Stimulated activated CD8-positive, alpha-beta memory T cell treated with anti-CD3 and anti-CD28 coated beads, Interleukin-7, amount 100 ng/mL, for 24 hours (primary cell): ENCODE data around the gene TSR1.

Source experiments
- DNase-seq: peaks from one replicate; pipeline ENCODE4 v3.0.0-alpha.2; 2020; ENCODE audit warnings: low read depth

The TSR1 gene

DNA sequence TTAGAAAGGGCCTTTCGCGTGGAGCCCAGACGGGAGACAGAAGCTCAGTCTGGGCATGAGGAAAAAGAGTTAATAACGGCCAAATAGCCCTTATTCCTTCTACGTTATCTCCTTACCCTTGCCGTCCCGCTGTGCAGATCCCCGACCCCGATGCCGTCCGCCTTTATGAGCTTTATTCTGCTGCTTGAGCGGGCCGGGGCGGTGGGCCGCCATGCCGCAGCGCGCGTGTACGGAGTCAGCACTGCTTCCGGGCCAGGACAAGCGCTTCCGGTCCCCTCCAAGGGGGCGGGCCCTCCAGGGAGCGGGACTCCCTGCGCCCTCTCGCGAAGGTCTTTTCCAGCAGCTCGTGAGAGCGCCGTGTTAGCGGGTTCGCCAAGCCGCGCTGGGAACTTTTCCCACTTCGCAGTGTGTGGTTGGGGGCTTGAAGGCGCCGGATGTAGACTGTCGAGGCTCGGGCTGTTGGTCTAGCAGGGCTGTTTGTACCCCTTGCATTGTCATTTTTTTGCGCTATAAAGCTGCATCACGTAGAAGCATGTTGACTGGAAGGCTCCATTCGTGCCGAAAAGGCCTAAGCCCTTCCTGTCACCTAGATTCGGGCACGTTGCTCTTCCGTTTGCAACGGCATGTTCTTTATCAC lies at the start of gene TSR1:
TSR1 (minus strand) TSS at position 243 of the 637 bp plus-strand sequence; CDS start at position 213, 30 bp downstream.
- DNase-seq: peak; percentile 80

DNA sequence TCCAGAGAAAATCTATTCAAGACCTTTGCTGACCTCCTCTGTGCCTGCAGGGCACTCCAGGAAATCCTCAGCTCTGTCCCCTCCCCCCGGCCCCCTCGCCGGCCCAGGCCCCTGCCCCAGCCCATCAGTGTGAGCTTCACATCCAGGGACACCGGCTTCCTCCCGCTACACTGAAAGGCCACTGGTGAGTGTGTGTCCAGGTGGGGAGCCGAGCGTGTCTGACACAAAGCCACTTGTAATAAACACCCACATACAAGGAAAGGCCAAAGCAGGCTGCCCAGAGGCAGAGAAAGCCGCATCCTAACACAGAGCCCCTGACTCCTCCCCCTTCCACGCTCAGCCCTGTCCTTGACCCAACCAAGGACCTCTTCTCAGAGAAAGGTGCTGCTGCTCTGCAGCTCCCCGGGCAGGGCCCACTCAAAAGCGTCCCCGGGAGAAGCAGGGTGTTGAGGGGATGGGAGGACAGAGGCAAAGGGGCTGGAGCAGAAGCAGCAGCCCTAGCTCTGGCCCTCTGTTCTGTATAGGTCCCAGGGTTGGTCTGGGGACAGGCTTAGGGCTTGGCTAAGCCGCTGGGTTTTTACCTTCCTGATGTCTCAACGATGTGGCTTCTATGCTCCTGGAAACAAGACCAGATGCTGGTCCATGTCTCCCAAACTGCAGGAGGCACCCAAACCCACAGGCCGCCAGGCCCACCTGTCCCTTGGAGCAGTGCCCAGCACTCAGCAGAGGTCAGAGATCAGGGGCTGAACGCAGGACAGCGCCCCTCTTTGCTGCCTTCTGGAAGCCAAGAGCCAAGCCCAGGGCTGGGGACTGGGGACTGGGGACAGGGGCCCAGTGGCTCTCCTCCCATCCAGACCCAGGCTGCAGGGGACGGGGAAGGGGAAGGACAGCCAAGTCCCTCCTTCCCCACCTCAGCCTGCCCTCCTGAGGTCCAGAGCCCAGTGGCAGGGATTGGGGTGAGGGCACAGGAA lies 49.3 kb upstream of the TSR1 start:
- DNase-seq: no peak

DNA sequence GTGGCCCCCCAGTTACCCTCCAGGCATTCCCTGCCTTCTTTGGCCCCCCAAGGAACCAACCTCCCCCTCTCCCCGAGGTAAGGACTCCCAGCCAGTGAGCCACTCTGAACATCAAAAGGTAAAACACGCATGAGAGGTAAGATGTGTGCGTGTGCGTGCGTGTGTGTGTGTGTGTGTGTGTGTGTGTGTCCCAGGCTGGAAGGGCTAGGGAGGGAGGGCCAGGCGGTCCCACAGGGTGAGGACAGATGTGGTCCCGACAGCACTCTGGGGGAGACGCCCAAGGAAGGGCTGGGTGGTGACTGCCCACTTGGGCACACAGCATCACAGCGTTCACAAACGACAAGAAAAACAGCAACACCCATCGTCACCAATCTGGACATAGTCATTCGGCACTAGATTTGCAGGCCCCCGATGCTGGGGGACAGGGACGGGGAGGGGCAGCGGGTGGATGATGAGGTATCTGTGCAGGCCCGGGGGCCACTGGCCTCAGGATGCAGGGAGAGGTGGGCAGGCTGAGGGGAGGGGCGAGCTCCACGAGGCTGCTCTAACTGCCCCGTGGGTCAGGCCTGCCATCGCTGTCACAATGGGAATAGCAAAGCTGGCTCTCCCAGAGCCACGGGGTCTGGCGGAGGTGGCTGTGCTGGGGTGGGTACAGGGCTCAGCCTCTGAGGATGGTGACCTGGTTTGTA lies 48.3 kb upstream of the TSR1 start:
- DNase-seq: no peak

DNA sequence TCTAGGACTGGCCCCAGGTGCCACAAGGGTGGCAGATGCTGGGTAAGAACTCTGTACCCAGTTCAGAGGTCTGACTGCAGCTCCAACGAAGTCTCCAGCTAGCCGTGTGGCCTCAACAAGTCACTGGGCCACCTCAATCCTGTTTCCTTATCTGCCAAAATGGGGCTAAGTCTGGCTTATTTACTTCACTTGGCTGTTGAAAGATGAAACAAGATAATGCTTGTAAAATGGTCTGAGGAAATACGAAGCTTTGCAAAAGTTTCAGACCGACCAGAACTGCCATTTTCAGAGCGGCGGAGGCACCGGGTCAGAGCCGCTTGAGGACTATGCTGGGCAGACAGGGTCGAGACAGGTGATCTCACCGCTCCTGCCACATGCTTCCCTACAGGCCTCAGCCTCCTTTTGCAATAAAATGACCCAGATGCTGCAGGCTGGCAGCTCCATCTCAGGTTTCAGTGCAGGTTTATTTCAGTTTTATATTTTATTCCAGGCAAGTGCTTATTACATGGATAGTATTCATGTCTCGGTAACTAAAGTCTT lies 47.4 kb upstream of the TSR1 start:
- no peak for DNase-seq

GRCh38 chr17:2380950-2381649 lies 44.8 kb upstream of the TSR1 start:
- no peak for DNase-seq

GRCh38 chr17:2380226-2380922 lies 44.1 kb upstream of the TSR1 start:
- no peak for DNase-seq

- no peak for DNase-seq
Measured at GRCh38 chr17:2379489-2380225, 43.4 kb upstream of the TSR1 start.

DNA sequence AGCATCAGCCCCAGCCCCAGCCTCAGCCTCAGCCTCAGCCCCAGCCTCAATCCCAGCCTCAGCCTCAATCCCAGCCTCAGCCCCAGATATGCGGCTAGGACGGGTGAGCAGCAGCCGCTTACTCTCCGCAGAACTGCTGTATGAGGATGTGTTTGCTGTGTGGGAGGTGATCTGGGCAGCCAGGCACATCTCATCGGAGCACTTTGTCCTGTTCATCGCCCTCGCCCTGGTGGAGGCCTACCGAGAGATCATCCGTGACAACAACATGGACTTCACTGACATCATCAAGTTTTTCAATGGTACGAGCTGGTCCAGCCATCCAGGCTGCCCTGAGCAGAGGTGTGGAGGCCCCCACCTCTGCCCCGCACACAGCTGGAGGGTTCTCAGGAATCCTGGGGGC lies 42.6 kb upstream of the TSR1 start:
- no peak for DNase-seq

DNA sequence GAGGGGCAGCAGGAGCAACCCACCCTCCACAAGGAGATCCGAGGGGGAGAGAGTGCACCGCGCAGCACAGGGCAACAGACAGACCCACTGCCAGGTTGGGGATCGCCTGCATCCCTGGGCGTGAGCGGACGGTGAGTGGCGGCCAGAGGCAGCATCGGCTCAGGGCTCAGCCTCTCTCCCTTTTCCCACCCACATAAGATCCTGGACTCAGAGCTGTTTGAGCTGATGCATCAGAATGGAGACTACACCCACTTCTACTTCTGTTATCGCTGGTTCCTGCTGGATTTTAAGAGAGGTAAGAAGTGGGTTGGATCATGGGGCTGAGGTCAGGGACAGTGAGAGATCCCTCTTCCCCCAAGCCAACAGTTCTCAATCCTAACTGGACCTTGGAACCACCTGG lies 41.4 kb upstream of the TSR1 start:
- no peak for DNase-seq

- DNase-seq: no peak
Measured at GRCh38 chr17:2376107-2376506, 39.9 kb upstream of the TSR1 start.

DNA sequence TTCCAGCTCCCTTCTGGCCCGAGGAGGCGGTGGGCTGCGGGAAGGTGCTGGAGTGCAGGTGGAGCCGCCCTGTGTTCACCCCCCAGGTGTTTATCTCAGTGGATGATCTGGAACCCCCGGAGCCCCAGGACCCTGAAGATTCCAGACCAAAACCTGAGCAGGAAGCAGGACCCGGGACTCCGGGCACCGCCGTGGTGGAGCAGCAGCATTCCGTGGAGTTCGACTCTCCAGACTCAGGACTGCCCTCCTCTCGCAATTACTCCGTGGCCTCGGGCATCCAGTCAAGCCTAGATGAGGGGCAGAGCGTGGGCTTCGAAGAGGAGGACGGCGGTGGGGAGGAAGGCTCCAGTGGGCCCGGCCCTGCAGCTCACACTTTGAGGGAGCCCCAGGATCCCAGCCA lies 39.1 kb upstream of the TSR1 start:
- DNase-seq: no peak

GRCh38 chr17:2374549-2375285 lies 38.5 kb upstream of the TSR1 start:
- DNase-seq: no peak

GRCh38 chr17:2373179-2373578 lies 36.9 kb upstream of the TSR1 start:
- DNase-seq: no peak

- no peak for DNase-seq
Measured at GRCh38 chr17:2372681-2373080, 36.4 kb upstream of the TSR1 start.

DNA sequence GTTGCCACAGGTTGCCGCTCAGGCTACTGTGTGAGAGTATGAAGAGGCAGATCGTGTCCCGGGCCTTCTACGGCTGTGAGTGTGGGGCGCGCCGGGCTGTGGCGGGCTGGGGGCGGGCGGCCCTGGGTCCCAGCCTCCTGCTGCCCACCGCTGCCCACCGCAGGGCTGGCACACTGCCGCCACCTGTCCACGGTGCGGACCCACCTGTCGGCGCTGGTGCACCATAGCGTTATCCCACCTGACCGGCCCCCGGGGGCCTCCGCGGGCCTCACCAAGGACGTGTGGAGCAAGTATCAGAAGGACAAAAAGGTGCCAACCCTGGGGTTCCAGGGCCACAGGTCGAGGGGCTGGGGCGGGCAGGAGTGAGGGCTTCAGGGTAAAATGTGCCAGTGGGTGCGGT lies 35.9 kb upstream of the TSR1 start:
- DNase-seq: no peak

- no peak for DNase-seq
Measured at GRCh38 chr17:2371183-2372130, 35.2 kb upstream of the TSR1 start.

DNA sequence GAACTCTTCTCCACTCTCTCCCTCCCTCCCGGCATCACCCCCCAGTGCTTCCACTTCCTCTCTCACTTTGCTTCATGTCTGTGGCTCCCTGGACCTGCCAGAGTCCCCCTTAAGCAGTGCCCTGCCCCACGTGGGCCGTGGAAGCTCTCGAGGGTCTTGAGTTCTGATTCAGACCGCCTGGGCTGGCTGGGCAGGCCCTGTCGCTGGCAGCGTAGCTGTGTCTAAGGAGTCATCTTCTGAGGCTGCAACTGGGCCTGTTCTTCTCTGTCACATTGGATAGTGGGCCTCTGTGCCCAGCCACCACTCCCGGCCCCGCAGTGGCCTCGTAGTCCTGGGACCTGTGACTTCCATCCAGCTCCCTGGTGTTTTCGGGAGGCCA lies 33.9 kb upstream of the TSR1 start:
- no peak for DNase-seq

- no peak for DNase-seq
Measured at GRCh38 chr17:2369551-2370210, 33.4 kb upstream of the TSR1 start.
